Stimulated activated CD4-positive, alpha-beta T cell treated with anti-CD3 and anti-CD28 coated beads, Interleukin-1b, Interleukin-23, amount 100 ng/mL, for 48 hours (primary cell): ENCODE data around the gene PTPN3.

Experiments
- DNase-seq: peaks from one replicate; pipeline ENCODE4 v3.0.0-alpha.2; 2020

Gene PTPN3

GRCh38 chr9:109335121-109335520 is 163.0 kb downstream of the PTPN3 start:
- DNase-seq: no peak

GRCh38 chr9:109331353-109331752 is 166.8 kb downstream of the PTPN3 start:
- DNase-seq: no peak

DNA sequence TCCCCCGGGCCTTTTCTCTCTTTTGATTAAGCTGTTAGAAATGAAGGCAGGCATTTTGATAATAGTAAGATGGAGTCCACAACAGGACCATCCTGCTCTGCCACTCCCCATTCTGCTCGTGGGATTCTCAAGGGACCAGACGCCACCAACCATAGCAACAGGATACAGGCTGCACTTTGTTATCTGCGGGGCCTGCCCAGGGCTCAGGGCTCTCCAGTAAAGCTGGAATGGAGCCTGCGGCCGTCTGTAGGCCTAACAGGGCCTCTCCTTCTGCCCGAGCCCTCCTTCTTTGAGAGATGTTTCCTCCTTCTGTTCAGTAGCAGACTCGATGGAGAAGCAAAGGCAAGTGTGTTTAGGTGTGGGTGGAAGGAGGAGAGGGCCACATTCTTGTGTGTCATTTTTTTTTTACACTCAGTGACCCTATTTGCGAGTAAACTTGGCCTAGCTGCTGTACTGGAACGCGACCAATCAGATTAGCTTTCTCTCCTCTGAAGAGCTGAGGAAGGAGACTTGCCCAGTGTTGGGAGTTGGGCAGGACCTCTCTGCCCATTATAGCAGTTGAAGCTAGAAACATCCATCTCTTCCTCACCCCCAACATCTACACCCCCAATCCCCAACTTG is 168.4 kb downstream of the PTPN3 start:
- DNase-seq: no peak

DNA sequence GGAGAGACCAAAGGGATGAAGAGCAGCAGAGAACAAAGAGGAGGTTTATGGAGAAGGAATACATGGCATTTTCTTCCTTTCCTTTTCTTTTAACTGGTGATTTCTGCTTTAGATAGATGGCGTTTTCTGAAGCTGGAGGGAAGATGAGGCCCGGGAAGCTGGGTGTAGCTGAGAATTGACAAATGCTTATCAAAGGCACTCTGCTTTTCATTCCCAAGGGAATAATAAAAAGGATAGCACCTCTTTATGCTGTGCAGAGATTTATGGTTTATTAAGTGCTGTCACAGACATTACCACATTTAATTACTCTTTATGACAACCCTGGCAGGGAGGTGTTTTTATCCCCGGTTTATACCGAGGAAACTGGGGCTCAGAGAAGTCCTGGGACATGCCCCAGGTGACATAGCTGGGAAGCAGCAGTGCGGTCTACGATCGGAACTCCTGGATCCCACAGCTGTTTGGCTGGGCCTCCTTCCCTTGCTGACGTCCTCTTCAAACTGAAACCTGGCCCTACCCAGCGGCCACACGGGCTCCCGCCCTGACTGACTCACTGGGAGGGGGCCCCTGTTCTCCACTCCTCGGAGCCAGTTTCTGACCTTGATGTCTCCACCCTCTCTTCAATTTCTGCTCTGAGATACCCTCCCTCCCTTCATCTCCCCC is 169.0 kb downstream of the PTPN3 start:
- no peak for DNase-seq
